ENCODE measurements around the gene SLC35B2.
A peak's percentile ranks its signal among the peaks of the same experiment; 100 is the strongest.

The SLC35B2 gene

DNA sequence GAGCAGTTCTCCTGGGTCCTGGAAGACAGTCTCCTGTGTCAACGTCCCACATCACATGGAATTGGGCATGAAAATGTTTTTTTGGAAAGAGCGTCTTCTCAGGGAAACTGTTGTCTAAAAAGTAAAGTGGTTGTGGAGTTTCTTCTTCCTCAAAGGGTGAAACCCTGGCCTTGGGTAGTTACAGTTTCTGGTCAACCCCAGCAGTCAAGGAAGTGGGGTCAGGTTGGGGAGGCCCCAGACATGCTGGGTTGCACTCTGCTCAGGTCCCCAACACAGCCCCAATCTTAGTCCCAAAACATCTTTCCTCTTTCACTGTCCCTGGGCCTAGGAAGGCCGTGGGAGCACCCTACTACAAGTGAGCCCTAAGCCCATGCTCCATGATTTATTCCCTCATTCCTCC is 9.0 kb upstream of the SLC35B2 start:
- DNase-seq: no peak

DNA sequence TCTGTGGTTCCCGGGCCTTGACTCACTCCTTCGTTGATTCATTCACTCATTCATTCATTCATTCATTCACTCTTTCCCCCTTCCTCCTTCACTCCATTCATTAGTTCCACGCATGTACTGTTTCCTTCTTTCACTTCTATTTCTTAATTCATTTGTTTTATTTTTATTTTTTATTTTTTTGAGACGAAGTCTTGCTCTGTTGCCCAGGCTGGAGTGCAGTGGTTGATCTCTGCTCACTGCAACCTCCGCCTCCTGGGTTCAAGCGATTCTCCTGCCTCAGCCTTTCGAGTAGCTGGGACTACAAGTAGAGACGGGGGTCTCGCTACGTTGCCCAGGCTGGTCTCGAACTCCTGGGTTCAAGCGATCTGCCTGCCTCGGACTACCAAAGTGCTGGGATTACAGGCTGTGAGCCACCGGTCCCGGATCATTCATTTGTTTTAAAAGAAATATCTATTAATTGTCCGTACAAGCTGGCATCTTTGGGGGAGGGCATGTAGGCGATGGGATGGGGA is 8.4 kb upstream of the SLC35B2 start:
- no peak for DNase-seq

DNA sequence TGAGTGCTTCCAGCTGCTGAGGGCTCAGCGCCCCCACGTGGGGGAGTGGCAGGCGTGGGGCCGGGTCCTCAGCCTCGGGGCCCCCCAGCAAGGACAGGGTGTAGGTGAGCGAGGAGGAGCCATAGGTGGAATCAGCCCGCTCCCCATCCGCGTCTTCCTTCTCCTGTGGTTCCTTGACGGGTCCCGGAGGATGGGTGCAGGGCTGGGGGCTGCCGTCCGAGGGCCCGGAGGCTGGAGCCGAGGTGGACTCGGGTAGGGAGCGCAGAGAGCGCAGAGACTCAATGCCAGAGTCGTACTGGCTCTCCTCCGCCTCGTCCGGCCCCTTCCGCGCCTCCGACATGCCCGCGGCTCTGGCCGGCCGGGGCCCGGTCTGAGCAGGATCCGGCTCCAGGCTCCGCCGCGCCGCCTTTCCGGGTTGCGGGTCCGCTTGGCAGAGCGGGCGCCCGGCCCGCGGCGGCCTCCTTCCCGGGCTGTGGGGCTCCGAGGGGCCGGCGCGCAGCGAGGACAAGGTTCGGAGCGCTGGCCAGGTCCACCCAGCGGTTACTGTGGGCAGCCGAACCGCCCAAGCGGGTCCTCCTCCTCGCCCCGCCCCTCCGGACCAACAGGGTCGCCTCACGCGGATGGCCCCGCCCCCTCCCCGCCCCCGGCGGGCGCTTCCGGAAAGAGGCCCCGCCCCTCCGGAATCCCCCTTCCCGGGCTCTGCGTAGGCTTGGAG is 7.8 kb upstream of the SLC35B2 start, which contains the start of gene NFKBIE:
Gene NFKBIE, minus strand, starts transcription at position 545 of the 715 bp plus-strand sequence. Its CDS starts 205 bp downstream, at position 340.
- DNase-seq: peak; percentile 96

DNA sequence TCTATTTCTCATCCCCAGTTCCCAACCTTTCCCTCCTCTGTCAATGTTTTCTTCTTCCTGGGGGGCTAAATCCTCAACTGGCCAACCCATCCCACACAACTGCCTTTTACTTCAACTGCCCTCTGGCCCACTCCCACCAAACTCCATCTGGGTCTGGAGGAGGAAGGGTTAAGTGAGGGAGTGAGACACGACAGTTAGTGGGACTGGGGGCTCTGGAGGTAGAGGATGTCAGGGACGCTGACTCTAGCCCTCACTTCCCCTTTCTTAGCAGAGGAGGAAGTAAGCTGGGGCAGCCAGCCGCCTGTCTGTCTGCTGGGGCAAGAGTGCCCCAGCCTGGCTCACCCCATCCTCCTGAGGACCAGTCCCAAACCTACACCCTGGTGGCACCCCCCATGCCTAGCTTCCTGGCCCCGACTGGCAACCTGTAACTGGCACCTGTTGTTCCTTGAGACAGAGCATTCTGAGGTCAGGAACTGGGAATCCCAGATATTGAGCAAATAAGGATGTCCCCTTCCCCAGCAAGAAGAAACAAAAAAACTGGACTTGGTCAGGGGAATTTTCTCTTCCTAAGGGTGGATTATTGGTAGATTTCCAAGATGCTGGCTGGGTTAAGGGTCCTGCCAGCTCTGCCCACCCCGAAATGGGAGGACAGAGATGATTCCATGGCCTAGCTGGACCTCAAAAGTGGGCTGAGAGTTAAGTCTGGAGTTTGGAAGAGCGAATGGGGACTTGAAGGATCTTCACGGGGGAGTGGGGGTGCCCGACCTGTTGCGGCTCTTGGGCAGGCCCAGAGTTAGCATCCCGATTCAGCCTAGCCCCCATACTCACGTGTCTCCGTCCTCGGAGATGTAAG is 7.1 kb upstream of the SLC35B2 start:
- DNase-seq: peak; percentile 63

DNA sequence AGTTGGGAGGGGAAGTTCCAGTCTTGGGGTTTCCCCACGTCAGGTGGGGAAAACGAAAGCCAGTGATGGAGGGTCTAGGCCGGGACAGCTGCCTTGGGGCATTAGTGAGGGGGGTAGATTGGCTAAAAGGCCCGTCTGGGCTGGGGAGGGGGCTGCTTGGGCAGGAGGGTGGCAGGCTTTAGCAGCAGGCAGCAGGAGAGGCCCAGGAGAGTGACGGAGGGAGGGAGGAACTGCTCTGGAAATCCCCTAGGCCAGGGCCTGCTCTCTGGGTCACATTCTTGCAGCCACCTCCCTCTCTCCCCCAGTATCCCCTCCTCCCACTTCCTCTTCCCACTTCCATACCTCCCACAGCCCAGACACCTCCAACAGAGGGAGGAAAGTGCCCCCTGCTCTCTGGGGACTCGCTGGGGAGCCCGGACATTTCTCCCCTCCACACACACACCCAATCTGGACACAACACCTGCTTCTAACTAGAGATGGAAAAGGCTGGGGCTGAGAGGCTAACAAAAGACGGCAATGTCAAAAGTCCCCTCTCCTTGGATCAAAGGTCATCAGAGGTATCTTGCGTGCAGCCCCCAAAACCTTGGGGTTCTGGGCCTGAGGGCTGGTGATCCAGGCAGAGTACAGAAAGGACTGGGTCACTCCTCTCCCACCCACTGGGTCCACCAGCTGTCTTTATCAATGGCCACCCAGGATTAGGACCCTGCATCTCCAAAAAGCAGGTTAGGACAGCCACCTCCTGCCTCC is 6.2 kb upstream of the SLC35B2 start:
- peak; percentile 76 for DNase-seq

DNA sequence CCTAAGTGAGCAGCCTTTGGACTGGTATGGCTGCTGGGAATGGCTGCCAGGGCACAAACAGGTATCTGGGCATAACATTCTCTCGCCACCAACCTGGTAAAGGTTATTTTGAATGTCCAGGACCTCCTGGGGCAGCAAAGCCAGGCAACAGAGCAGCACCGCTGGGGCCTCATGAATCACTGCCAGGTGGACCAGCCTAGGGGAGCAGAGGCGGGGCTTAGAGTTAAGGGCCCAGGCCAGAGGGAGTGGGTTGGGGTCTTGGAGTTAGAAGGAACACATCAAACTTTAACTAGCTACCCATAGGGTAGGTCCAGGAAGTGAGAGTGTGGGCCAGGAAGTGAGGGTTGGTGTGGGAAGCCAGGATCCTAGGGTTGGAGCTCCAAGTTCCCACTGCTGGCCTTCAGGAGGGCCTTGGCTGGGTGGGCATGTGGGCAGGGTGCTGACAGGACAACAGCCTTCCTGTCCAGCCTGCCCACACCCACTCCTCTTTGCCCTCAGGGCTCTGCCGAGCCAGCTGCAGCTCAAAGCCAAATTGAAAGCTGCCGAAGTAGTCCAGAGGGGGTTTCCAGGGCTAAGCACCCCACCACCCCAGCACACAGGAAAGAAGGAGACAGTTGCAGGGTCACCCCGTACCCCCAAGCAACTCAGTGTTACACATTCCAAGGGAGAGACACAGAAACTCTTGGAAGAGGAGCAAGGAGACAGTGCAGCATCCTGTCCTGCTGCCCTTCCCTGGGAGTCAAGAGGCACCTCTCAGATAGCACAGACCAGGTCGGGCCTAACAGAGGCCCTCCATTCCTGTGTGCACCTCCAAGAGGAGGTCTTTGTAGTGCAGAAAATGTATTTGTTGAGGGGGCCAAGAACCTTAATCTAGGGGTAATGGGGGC is 5.4 kb upstream of the SLC35B2 start:
- DNase-seq: peak; percentile 45

DNA sequence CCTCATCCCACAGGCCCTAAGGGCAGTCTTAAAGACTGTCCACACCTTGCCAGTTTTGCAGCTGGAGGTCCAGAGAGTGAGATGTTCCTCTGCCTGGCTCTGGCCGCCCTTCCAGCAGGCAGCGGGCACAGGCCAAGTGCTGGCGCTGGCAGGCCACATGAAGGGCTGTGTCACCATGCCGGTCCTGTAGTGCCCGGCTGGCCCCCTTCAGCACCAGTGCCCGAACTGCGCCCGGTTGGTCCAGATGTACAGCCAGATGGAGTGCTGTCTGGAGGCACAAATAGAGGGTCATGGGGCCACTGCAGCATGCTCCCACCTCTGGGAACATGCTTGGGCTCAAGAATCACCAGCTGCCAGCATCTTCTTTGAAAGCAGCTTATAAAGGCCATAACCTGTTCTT is 4.3 kb upstream of the SLC35B2 start:
- DNase-seq: no peak

DNA sequence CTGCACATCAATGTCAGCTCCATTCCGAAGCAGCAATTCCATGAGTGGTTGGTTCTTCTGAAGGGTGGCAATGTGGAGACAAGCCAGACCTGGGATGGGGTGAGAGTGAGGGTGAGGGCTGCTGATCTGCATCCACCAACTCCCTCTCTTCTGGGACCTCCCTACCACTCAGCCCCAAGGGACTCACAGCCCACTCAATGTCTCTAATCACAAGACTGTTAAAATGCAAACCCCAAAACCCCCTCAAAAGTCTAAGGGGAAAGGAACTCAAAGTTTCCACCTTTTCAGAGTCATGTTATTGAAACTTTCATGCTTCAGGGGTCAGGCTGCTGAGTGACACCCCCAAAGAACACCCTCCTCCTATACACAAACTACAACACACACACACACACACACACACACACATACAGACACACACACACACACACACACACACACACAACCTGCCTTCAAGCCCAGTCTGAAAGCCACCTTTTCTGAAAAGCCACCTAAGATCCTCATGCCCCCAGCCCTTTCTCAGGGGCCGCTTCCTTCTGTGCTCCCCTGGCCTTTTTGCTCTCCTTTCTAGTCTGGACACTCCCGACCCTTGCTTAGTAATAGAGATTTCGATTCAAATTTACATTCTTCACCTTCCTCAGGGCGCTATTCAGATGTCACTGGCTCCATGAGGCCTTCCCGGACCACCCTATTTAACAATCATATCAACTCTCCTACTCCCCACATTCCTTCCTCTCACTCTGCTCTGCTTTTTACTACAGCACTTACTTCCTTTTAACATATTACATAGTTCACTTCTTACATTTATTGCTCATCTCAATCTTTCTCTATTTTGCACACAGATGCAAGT is 3.3 kb upstream of the SLC35B2 start:
- DNase-seq: no peak

DNA sequence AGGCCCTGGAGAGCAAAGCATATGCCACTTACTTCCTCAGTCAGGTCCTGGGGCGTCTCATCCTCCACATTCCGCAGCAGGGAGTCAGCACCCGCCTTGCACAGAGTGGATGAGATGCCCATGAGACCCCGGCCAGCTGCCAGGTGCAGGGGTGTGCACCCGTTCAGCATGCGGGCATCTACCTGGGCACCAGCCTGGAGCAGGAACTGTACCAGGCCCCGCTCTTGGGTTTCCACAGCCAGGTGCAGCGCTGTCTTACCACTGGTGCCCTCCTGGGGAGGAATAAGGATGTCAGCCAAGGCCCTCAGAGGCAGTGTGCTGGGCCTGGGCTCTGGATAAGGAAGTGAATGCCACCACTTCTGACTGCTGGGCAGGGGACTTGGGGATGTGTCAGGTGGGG is 2.7 kb upstream of the SLC35B2 start:
- no peak for DNase-seq

DNA sequence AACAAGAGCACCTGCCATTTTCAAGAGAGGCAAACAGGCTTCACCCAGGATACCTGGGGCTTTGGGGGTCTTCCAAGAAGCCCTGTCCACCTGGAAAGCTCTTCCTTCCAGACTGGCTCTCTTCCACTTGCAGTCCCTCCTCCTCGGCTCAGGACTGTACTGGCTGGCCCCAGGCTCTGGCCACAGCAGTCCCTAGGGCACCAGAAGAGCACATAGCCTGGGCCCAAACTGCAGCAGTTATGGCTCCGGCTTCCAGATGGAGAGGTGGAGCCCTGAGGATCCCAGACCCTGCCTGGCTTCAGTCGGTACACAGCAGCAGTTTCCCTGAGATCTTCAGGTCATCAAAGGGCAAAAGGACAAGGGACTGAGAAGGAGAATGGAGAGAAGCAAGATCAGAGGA is 1.6 kb upstream of the SLC35B2 start:
- no peak for DNase-seq

DNA sequence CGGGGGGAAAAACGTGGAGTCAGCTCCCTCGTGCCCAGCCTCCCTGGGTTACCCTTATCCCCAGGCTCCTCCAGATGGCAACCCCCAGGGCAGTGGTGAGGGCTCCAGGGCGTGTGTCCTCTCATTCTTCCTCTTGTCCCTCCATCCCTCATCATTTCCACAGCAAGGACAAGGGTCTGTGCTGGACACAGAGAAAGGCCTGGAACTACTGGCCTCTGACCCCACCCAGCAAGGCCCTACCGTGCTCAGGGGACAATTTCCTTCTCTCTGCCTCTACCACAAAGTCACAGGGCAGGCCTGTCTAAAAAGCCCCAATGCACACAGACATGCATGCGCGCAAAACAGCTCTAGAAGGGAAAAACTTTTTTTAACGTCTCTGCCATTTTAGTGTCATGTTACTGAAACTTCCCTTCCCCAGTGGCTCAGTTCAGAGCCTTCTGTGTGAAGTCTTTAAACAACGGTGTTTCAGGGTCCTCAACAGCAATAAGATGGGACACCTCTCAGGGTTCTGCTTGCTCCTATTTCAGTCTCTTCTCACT is 1.1 kb upstream of the SLC35B2 start:
- no peak for DNase-seq

DNA sequence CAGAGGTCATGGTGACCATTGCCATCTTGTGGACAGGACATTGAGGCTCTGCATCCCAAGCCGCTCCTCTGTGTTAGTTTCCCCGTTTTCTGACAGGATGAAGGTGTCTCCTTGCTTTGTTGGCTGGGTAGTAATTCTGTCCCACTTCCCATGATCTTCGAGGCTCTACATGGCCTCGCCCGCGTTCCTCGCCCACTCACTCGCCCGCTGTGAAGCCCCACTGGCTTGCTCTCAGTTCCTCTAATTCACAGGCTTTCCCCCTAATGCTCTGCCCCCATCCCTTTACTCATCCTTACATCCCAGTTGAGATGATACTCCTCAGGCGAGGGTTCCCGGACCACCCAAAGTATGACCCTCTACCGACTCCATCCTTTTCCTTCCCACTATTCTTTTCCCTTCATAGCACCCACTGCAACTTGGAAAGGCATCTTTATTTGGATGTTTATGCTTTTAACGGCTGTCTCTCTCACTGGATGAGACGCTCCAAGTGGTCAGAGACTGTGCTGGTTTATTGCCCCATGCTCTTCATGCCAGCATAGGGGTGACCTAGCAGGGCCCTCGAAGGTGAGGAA is 511 bp upstream of the SLC35B2 start:
- DNase-seq: no peak

DNA sequence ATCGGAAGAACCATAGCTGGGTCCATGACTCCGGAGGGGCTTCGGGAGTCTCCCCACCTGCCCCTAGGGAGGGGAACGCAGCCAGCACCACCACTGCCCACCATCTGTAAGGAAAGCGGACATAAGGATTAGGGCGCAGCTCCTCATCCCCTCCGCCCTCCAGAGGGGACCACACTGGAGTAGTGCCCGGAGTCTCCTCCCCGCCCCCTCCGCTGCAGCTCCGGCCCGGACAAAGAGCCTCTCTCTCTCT is 628 bp downstream of the SLC35B2 start:
- DNase-seq: no peak

DNA sequence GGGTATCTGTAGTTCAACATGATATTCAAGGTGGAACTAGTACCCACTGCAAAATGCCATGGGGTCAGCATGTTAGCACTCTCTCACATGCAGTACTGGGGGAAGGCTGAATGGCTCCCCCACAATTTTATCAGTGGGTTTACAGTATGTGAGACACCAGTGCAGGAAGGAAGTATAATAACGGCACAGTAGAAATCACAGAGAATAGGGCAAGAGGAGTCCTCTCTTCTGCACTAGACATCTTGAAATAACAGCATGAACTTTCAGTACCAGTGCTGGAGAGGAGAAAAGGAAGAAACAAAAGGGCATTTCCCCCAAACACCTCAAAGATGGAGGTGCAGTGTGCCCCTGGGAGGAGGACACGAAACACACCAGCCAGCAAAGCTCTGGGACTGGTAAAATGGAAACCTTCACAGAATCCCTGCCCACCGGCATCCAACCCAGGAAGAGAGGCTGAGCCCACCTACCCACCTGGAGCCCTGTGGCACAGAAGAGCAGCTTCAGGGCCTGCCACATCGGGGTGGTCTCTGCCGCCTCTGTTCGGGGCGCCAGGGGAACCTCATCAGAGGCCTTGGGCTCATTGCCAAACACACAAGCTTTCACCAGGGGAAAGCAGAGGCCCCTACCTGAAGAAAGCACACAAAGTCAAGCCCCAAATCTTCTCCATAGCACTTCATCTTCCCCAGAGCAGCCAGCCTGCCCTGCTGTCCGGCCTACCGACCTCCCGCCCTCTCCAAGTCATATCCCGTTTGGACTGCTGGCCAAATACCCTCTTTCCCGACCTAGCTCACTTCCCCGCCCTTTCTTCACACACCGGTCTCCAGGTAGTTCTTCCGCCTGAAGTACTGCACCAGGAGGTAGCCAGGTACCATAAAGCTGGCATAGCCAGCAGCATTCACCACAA is 1.2 kb downstream of the SLC35B2 start:
- DNase-seq: peak; percentile 44

DNA sequence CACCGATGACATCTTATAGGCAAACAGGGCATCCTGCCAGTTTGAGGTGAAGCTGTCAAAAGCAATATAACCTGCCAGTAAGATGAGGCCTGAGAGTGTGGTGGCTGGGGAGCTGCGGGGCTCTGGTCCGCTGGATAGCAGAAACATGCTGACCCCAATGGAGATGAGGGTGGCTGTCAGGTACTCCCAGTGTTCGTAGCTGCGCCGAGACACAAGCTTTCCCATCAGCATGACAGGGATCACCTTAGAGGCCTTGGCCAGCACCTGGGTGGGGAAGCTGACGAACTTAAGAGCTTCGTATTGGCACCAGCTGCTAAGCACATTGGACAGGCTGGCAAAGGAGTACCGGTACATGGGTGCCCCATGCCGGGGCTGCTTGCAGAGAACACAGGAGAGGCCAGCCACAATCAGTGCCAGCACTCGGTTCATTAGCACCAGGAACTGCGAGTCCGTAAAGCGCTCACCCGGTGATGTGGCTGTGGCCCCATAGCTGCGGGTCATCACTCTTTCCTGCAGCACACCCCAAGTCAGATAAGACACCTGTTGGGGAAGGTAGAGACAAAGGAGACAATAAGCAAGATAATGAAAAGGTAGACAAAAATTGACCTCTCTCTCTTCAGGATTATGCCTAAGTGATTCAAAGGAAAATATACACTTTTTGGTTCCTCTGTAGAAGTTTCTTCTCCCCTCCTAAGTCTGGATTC is 2.1 kb downstream of the SLC35B2 start:
- DNase-seq: no peak

DNA sequence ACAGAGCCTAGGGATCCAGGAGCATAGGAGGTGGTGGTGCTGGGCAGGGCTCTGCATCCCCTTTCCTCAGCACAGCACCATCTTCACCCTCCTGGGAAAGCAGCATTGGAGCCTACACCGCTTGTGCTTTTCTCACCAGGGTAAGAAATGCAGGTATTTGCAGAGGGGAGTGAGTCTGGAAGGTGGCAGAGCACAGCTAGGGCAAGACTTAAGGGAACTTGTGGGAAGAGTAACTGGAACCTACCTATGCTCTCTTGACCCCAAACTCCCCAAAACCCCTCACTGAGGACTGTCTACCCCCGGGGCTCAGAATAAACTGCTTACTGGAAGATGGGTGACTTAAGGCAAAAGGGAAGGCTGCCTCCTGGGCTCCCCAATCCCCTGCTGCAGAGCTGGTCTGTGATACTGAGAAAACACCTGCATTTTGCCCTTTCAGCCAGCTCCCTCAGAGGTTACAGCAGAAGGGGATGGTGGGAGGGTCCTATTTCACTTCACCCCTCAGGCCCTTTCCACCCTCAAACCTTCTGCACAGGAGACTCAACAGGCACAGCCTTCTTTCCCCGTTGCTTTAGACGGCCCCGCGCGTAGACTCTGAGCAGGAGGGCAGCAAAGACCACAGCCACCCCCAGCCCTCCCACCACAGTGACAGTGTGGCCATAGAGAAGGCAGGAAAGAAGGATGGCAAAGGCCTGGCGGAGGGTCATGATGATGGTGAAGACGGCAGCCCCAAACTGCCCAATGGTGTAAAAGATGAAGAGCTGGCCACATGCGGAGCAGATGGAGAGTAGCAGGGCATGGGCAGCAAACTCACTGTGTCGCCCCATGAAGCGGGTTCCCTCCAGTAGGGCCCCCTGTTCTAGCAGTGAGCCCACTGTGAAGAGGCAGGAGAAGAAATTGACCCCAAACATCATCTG is 2.9 kb downstream of the SLC35B2 start:
- DNase-seq: peak; percentile 46

DNA sequence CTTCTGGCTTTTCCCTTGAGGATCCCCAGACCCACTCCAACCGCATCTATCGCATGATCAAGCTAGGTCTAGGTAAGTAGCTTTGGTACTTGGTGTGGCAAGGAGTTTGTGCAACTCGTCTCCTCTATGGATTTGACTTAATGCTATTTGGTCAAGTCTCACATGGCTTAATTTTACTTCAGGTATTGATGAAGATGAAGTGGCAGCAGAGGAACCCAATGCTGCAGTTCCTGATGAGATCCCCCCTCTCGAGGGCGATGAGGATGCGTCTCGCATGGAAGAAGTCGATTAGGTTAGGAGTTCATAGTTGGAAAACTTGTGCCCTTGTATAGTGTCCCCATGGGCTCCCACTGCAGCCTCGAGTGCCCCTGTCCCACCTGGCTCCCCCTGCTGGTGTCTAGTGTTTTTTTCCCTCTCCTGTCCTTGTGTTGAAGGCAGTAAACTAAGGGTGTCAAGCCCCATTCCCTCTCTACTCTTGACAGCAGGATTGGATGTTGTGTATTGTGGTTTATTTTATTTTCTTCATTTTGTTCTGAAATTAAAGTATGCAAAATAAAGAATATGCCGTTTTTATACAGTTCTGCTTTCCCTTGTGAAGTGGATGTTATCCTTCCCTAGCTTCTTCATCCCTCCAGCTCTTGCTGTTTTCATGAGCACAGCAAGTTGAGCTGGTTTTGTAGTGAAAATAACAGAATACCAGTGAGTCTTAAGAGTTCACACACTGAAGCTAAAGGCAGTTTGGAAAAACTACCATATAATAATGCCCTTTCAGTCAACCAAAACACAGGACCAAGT is 3.8 kb downstream of the SLC35B2 start:
- DNase-seq: peak; percentile 75

Measured in CD4-positive, alpha-beta T cell treated with Interleukin-21 for 1 hour (primary cell).